HepG2 (cell line): ENCODE measurements around the gene ABCB8. TPM values are rescaled to one million over a fixed set of nuclear protein-coding genes. Genes with fewer than 3 reads are reported as not detected.

Source experiments
- ASH2L ChIP-seq: fragments of 300-600, 200-600 bp; sonication (generic); IDR thresholded peaks from 2 replicates; pipeline ENCODE4 v1.7.0; 2017; ENCODE audit warnings: low read depth, mild to moderate bottlenecking, moderate library complexity, mixed read lengths, low read length; ENCODE audit not compliant: insufficient read length
- CEBPG ChIP-seq: IDR thresholded peaks from 2 replicates; pipeline ENCODE4 v1.6.1; 2016
- GABPA ChIP-seq, 2 experiments: IDR thresholded peaks; 2 replicates each; pipeline ENCODE4 v1.6.1; 2011 to 2016; ENCODE audit warnings: low read depth in 2 of 2, low read length in 1 of 2, missing biosample characterization in 1 of 2, missing genetic modification characterization in 1 of 2
- RORA ChIP-seq: sonication (generic); formaldehyde crosslinking; IDR thresholded peaks from 2 replicates; pipeline ENCODE4 v1.5.0; 2020; ENCODE audit warnings: mild to moderate bottlenecking, missing genetic modification reagents, moderate library complexity
- SCMH1 ChIP-seq: sonication (generic); formaldehyde crosslinking; IDR thresholded peaks from 2 replicates; pipeline ENCODE4 v1.9.0; 2021; ENCODE audit warnings: missing genetic modification reagents, mild to moderate bottlenecking, borderline replicate concordance
- SIN3A ChIP-seq: IDR thresholded peaks from 2 replicates; pipeline ENCODE4 v1.6.1; 2011; ENCODE audit warnings: low read depth, mild to moderate bottlenecking, control low read depth, low read length, borderline replicate concordance
- SRSF4 ChIP-seq: fragments of 200-400 bp; formaldehyde crosslinking; IDR thresholded peaks from one replicate; pipeline ENCODE4 v1.6.1; 2018; ENCODE audit warnings: mild to moderate bottlenecking, low read depth, low read length, moderate library complexity; ENCODE audit not compliant: poor library complexity, severe bottlenecking
- TOE1 ChIP-seq: sonication (generic); formaldehyde crosslinking; IDR thresholded peaks from 2 replicates; pipeline ENCODE4 v1.4.0; 2020; ENCODE audit warnings: mild to moderate bottlenecking, missing genetic modification reagents
- ZBTB2 ChIP-seq: sonication (generic); formaldehyde crosslinking; IDR thresholded peaks from 2 replicates; pipeline ENCODE4 v1.8.0; 2022; ENCODE audit warnings: low read depth, missing genetic modification reagents
- ZBTB7B ChIP-seq: sonication (generic); formaldehyde crosslinking; IDR thresholded peaks from 2 replicates; pipeline ENCODE4 v1.4.0; 2020; ENCODE audit warnings: missing genetic modification reagents
- ZNF274 ChIP-seq: sonication (generic); formaldehyde crosslinking; IDR thresholded peaks from 2 replicates; pipeline ENCODE4 v1.5.1; 2020; ENCODE audit warnings: mild to moderate bottlenecking, missing genetic modification reagents
- ZNF281 ChIP-seq: sonication (generic); formaldehyde crosslinking; IDR thresholded peaks from 2 replicates; pipeline ENCODE4 v1.4.0; 2020; ENCODE audit warnings: missing genetic modification reagents, borderline replicate concordance
- ZNF30 ChIP-seq: sonication (generic); formaldehyde crosslinking; IDR thresholded peaks from 2 replicates; pipeline ENCODE4 v1.5.0; 2020; ENCODE audit warnings: mild to moderate bottlenecking, missing genetic modification reagents
- ZNF343 ChIP-seq: sonication (generic); formaldehyde crosslinking; IDR thresholded peaks from 2 replicates; pipeline ENCODE4 v1.4.0; 2020; ENCODE audit warnings: mild to moderate bottlenecking, missing genetic modification reagents
- ZNF451 ChIP-seq: sonication (generic); formaldehyde crosslinking; IDR thresholded peaks from 2 replicates; pipeline ENCODE4 v1.5.0; 2020; ENCODE audit warnings: mild to moderate bottlenecking, missing genetic modification reagents
- ZNF761 ChIP-seq: sonication (generic); formaldehyde crosslinking; conservative IDR thresholded peaks from 2 replicates; pipeline ENCODE4 v1.4.0; 2020; ENCODE audit warnings: mild to moderate bottlenecking, missing genetic modification reagents
- polyA plus RNA-seq, 8 experiments: library from polyadenylated mRNA; depleted of rRNA in 3 of 8; stranded (reverse) in 7 of 8; unstranded in 1 of 8; fragments of >200 nt; fragmentation: Illumina TruSeq in 4 of 8; extraction: Trizol in 4 of 8; gene quantifications; 2 replicates each; pipeline versions ENCODE4 v1.2.1 to v1.2.3, GENCODE V29; 2011 to 2016; ENCODE audit warnings: low read depth in 4 of 8, missing spikeins in 1 of 8, mixed read lengths in 1 of 8; ENCODE audit not compliant: insufficient read depth in 1 of 8
- total RNA-seq, 5 experiments: library from RNA; depleted of rRNA; stranded (reverse); fragments of >200 nt; fragmentation: Illumina TruSeq; extraction: Trizol; gene quantifications; 2 replicates each; pipeline ENCODE4 v1.2.3, GENCODE V29; 2016; ENCODE audit warnings: low read depth in 1 of 5
- TF ChIP-seq, protein P1 (sequence below): sonication (generic); formaldehyde crosslinking; IDR thresholded peaks from 2 replicates; pipeline ENCODE4 v1.4.0; 2020; ENCODE audit warnings: missing genetic modification reagents, borderline replicate concordance
- TF ChIP-seq, protein P2 (sequence below): IDR thresholded peaks from 2 replicates; pipeline ENCODE4 v1.6.1; 2018; ENCODE audit warnings: missing genetic modification reagents

Gene ABCB8
- total and polyA plus RNA-seq, 2 of the 13 experiments (the other 11 are each of a cell fraction or from before 2014, with no cell fraction given) = 6.6 to 16.7 TPM

GRCh38 chr7:151085691-151086620 is 57.7 kb downstream of the ABCB8 start, which contains the start of gene AGAP3 (continued):
- TF ChIP-seq, protein P1, sequence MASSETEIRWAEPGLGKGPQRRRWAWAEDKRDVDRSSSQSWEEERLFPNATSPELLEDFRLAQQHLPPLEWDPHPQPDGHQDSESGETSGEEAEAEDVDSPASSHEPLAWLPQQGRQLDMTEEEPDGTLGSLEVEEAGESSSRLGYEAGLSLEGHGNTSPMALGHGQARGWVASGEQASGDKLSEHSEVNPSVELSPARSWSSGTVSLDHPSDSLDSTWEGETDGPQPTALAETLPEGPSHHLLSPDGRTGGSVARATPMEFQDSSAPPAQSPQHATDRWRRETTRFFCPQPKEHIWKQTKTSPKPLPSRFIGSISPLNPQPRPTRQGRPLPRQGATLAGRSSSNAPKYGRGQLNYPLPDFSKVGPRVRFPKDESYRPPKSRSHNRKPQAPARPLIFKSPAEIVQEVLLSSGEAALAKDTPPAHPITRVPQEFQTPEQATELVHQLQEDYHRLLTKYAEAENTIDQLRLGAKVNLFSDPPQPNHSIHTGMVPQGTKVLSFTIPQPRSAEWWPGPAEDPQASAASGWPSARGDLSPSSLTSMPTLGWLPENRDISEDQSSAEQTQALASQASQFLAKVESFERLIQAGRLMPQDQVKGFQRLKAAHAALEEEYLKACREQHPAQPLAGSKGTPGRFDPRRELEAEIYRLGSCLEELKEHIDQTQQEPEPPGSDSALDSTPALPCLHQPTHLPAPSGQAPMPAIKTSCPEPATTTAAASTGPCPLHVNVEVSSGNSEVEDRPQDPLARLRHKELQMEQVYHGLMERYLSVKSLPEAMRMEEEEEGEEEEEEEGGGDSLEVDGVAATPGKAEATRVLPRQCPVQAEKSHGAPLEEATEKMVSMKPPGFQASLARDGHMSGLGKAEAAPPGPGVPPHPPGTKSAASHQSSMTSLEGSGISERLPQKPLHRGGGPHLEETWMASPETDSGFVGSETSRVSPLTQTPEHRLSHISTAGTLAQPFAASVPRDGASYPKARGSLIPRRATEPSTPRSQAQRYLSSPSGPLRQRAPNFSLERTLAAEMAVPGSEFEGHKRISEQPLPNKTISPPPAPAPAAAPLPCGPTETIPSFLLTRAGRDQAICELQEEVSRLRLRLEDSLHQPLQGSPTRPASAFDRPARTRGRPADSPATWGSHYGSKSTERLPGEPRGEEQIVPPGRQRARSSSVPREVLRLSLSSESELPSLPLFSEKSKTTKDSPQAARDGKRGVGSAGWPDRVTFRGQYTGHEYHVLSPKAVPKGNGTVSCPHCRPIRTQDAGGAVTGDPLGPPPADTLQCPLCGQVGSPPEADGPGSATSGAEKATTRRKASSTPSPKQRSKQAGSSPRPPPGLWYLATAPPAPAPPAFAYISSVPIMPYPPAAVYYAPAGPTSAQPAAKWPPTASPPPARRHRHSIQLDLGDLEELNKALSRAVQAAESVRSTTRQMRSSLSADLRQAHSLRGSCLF (CRISPR knock-in tag) = no peak
- no peak for TF ChIP-seq ZNF761 (CRISPR knock-in tag)
- no peak for TF ChIP-seq TOE1 (CRISPR knock-in tag)
- no peak for TF ChIP-seq RORA (CRISPR knock-in tag)
- TF ChIP-seq SIN3A = peak; percentile 12; the same call in 1 of the 2 replicates
- TF ChIP-seq ZNF30 (CRISPR knock-in tag) = no peak
- TF ChIP-seq ZNF281 (CRISPR knock-in tag) = peak; percentile 47; the same call in 1 of the 2 replicates
- peak; percentile 74; the same call in 1 of the 2 replicates for TF ChIP-seq ZBTB2 (CRISPR knock-in tag)
- no peak for TF ChIP-seq ZBTB7B (CRISPR knock-in tag)
- TF ChIP-seq SCMH1 (CRISPR knock-in tag) = no peak
- peak; percentile 87; the same call in 1 of the 2 replicates for TF ChIP-seq ZNF274 (CRISPR knock-in tag)
- no peak for TF ChIP-seq SRSF4
- TF ChIP-seq GABPA (IDR thresholded peaks at IDR 0.05; ENCODE audit: low read depth, low read length) = no peak
- TF ChIP-seq GABPA (CRISPR knock-in tag; IDR thresholded peaks at IDR 0.05; ENCODE audit: low read depth) = peak; percentile 48; the same call in 1 of the 2 replicates
- TF ChIP-seq ASH2L = peak; percentile 25
- TF ChIP-seq ZNF343 = no peak
- TF ChIP-seq, protein P2, sequence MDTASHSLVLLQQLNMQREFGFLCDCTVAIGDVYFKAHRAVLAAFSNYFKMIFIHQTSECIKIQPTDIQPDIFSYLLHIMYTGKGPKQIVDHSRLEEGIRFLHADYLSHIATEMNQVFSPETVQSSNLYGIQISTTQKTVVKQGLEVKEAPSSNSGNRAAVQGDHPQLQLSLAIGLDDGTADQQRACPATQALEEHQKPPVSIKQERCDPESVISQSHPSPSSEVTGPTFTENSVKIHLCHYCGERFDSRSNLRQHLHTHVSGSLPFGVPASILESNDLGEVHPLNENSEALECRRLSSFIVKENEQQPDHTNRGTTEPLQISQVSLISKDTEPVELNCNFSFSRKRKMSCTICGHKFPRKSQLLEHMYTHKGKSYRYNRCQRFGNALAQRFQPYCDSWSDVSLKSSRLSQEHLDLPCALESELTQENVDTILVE (CRISPR knock-in tag) = 0 out of 2 replicates have a peak, but pooled peaks have one; percentile 65
- TF ChIP-seq ZNF451 (CRISPR knock-in tag) = no peak
- TF ChIP-seq CEBPG (CRISPR knock-in tag) = no peak
